Nephron progenitor cell (in vitro differentiated cells): ENCODE data around the gene WDR89.

Source experiments
- DNase-seq: peaks from one replicate; pipeline ENCODE4 v3.0.0; 2021
- H3K27ac Mint-ChIP-seq: 2 replicates; pipeline ENCODE4 v1.8.0; 2021; ENCODE audit warnings: mild to moderate bottlenecking, moderate library complexity, mixed read lengths
- H3K27me3 Mint-ChIP-seq: 2 replicates; pipeline ENCODE4 v1.8.0; 2021; ENCODE audit warnings: mild to moderate bottlenecking, low read depth, mixed read lengths; ENCODE audit not compliant: poor library complexity
- H3K36me3 Mint-ChIP-seq: 2 replicates; pipeline ENCODE4 v1.8.0; 2021; ENCODE audit warnings: low read depth, mixed read lengths
- H3K4me1 Mint-ChIP-seq: 2 replicates; pipeline ENCODE4 v1.8.0; 2021; ENCODE audit warnings: mixed read lengths
- H3K4me3 Mint-ChIP-seq: 2 replicates; pipeline ENCODE4 v1.8.0; 2021; ENCODE audit warnings: mild to moderate bottlenecking, moderate library complexity, mixed read lengths
- H3K9me3 Mint-ChIP-seq: 2 replicates; pipeline ENCODE4 v1.8.0; 2021; ENCODE audit warnings: mild to moderate bottlenecking, moderate library complexity, mixed read lengths
- TF ChIP-seq, protein P1 (sequence below): fragments of 200-600 bp; sonication (generic); IDR thresholded peaks from 2 replicates; pipeline ENCODE4 v1.5.0; 2021; ENCODE audit warnings: antibody characterized with exemption

The WDR89 gene

DNA sequence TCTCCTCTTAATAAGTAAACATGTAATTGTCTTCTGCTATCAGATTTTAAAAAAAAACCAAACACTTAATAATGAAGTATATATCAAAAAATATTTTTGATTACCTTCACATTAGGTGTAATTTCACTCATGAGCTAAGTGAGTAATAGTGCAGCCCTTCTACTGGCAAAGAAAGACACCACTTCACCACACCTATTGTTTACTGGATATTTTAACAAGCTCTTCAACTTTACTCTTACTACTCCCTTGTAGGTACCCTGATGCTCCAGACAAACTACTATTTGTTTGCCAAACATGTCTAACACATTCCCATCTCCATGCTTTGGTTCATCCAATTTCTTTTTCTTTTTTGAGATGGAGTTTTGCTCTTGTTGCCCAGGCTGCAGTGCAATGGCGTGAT, 36.9 kb upstream of the WDR89 start:
- Mint-ChIP-seq H3K36me3 (peaks cover 22% of the 10 kb centered on the region), H3K27ac (no peak overlapping the region), H3K9me3 (no peaks in the 10 kb centered on the region), H3K4me1 (peaks cover 20% of the 10 kb centered on the region), H3K4me3 (no peak overlapping the region), H3K27me3 (no peaks in the 10 kb centered on the region)
- TF ChIP-seq, protein P1, sequence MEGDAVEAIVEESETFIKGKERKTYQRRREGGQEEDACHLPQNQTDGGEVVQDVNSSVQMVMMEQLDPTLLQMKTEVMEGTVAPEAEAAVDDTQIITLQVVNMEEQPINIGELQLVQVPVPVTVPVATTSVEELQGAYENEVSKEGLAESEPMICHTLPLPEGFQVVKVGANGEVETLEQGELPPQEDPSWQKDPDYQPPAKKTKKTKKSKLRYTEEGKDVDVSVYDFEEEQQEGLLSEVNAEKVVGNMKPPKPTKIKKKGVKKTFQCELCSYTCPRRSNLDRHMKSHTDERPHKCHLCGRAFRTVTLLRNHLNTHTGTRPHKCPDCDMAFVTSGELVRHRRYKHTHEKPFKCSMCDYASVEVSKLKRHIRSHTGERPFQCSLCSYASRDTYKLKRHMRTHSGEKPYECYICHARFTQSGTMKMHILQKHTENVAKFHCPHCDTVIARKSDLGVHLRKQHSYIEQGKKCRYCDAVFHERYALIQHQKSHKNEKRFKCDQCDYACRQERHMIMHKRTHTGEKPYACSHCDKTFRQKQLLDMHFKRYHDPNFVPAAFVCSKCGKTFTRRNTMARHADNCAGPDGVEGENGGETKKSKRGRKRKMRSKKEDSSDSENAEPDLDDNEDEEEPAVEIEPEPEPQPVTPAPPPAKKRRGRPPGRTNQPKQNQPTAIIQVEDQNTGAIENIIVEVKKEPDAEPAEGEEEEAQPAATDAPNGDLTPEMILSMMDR = no peak
- no peak for DNase-seq

DNA sequence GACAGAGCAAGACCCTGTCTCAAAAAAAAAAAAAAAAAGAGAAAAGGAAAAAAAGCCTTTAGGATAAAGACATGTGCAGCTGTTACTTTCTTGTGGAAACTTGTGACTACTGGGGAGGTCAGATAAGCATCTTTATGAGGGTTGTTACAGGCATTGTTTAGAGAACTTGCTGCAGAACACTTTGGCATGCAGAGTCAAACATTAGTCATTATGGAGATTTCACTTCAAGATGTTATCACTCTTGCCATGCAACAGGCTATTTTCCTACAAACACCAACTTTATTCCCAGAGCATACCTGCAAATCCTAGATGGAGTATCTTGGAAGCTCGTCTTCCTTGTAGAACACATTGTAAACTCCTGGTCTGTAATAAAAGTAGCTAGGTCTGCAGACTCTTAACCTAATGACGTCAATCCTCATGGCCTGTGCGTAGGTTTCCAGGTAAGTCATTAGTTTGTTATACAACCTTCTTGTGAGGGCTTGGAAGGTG, 36.3 kb upstream of the WDR89 start:
- Mint-ChIP-seq H3K4me3 (no peak overlapping the region), H3K27ac (no peak overlapping the region), H3K4me1 (peaks cover 20% of the 10 kb centered on the region), H3K36me3 (peaks cover 22% of the 10 kb centered on the region), H3K27me3 (no peaks in the 10 kb centered on the region), H3K9me3 (no peaks in the 10 kb centered on the region)
- DNase-seq = no peak
- TF ChIP-seq, protein P1 = no peak

DNA sequence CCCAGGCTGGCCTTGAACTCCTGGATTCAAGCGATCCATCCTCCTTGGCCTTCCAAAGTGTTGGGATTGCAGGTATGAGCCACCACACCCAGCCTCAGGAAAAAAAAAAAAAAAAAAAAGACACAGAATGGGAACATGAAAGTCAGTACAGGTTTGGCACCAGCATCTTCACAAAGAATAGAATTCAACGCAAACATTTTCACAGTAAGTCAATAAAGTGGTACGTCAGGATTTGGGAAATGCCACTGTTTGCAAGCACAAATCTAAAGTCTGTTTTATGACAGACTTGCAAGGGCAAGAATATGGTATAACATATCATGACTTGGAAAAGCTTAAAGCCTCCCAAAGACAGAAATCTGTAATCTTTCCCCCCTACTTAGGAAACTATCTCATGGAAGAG, 34.9 kb upstream of the WDR89 start:
- peaks cover 20% of the 10 kb centered on the region for H3K4me1 Mint-ChIP-seq
- TF ChIP-seq, protein P1 = no peak
- DNase-seq = no peak
- peak overlapping the region; percentile 48 for H3K27ac Mint-ChIP-seq
- no peak overlapping the region for H3K4me3 Mint-ChIP-seq
- no peaks in the 10 kb centered on the region for H3K27me3 Mint-ChIP-seq
- peaks cover 22% of the 10 kb centered on the region for H3K36me3 Mint-ChIP-seq
- H3K9me3 Mint-ChIP-seq = no peaks in the 10 kb centered on the region

DNA sequence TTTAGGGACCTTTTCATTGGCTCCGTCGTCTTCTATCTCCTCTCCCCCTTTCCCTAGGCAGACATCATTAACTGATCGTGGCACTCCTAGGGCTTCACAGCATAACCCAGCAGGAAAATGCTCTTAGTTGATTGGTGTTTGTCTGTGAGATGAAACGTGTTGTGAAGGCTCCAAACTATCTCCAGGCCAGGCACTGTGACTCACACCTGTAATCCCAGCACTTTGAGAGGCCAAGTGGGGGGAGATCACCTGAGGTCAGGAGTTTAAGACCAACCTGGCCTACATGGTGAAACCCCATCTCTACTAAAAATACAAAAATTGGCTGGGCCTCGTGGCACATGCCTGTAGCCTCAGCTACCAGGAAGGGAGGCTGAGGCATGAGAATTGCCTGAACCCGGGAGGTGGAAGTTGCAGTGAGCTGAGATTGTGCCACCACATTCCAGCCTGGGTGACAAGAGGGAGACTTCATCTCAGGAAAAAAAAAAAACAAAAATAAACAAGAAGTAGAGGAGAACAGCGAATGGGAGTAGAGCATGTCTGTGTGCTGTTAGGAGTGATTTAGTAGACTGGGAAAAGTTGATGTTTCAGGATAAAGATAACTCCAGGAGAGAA, 32.3 kb upstream of the WDR89 start:
- TF ChIP-seq, protein P1 = no peak
- no peak for DNase-seq
- H3K4me3 Mint-ChIP-seq = no peak overlapping the region
- H3K36me3 Mint-ChIP-seq = peaks cover 8% of the 10 kb centered on the region
- no peaks in the 10 kb centered on the region for H3K27me3 Mint-ChIP-seq
- peaks cover 20% of the 10 kb centered on the region for H3K4me1 Mint-ChIP-seq
- H3K27ac Mint-ChIP-seq = no peak overlapping the region
- H3K9me3 Mint-ChIP-seq = no peaks in the 10 kb centered on the region

DNA sequence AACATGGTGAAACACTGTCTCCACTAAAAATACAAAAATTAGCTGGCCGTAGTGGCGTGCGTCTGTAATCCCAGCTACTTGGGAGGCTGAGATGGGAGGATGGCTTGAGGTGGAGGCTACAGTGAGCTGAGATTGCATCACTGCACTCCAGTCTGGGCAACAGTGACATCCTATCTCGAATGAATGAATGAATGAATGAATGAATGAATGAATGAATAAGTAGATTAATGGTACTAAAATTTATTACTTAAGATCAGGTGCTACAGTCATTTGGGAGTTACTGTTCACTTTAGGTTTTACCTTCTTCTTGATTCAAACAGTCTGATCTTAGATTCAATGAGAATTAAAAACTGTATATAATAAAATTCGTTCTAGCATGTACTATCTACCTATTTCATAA, 31.6 kb upstream of the WDR89 start:
- Mint-ChIP-seq H3K4me1 (peaks cover 14% of the 10 kb centered on the region), H3K9me3 (no peaks in the 10 kb centered on the region), H3K27me3 (no peaks in the 10 kb centered on the region), H3K4me3 (no peak overlapping the region), H3K27ac (no peak overlapping the region), H3K36me3 (peaks cover 8% of the 10 kb centered on the region)
- TF ChIP-seq, protein P1 = no peak
- no peak for DNase-seq
